ENCODE data around the gene DGKG. TPM values are rescaled to one million over a fixed set of nuclear protein-coding genes. Genes with fewer than 3 reads are reported as not detected.

Gene DGKG
- total and polyA plus RNA-seq, 10 of the 15 experiments (the other 5 are each of a cell fraction or from before 2014, with no cell fraction given): 0.39 to 6.2 (median 4.7) TPM

DNA sequence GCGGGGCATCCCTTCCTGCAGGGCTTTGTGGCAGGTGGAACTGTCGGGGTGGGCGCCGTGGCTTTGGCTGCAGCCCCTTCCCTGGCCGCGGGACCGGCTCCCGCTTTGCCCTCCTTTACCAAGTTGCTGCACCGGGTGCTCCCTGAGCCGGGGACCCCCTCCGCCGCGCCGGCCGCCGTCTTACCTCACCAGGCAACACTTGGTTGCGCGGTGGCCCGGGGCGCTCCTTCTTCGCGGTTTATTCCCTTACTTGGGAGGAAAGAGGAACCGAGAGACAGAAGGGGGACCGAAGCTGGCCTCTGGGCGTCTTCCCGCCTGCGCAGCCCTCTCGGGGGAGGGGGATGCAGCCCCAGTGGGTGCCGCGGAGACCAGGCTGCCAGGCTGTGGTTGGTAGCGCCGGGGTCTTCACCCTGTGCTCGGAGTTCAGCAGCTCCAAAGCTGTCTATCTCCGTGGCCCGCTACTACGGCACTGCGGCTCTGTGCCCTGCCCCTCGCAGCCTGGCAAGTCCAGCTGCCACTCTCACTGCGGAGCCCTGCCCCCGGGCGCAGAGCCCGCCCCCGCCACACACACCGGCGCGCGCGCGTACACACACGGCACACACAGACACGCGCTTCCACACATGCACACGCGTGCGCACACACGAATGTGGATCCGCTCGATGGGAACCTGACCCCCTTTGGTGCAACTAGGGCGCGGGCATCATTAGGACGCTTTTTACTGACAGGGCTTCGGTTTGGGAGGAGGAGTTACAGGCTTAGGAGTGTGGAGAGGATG is at the start of gene DGKG (continued):
- no peak for TF ChIP-seq BACH1 (IDR thresholded peaks at IDR 0.05; ENCODE audit: borderline replicate concordance)
- TF ChIP-seq, protein P1, sequence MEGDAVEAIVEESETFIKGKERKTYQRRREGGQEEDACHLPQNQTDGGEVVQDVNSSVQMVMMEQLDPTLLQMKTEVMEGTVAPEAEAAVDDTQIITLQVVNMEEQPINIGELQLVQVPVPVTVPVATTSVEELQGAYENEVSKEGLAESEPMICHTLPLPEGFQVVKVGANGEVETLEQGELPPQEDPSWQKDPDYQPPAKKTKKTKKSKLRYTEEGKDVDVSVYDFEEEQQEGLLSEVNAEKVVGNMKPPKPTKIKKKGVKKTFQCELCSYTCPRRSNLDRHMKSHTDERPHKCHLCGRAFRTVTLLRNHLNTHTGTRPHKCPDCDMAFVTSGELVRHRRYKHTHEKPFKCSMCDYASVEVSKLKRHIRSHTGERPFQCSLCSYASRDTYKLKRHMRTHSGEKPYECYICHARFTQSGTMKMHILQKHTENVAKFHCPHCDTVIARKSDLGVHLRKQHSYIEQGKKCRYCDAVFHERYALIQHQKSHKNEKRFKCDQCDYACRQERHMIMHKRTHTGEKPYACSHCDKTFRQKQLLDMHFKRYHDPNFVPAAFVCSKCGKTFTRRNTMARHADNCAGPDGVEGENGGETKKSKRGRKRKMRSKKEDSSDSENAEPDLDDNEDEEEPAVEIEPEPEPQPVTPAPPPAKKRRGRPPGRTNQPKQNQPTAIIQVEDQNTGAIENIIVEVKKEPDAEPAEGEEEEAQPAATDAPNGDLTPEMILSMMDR (IDR thresholded peaks at IDR 0.05 in 2 of 3, conservative IDR thresholded peaks at IDR 0.05 in 1 of 3; ENCODE audit: control insufficient read depth in 2 of 3, extremely low read depth in 1 of 3, insufficient read depth in 1 of 3, low read depth in 3 of 3, low read length in 3 of 3): no peak
- peak; percentile 84 for TF ChIP-seq IKZF1 (conservative IDR thresholded peaks at IDR 0.05)
- peak in 1 of 2 experiments; percentile 26; a peak in 1 of 4 replicates for TF ChIP-seq SRF (IDR thresholded peaks at IDR 0.05; ENCODE audit: low read depth in 2 of 2, low read length in 2 of 2)
- TF ChIP-seq POLR2AphosphoS2 (IDR thresholded peaks at IDR 0.05; ENCODE audit: low read depth, low read length): no peak
- TF ChIP-seq NFYA (IDR thresholded peaks at IDR 0.05; ENCODE audit: borderline replicate concordance, low read depth, low read length): no peak
- TF ChIP-seq IKZF2 (IDR thresholded peaks at IDR 0.05): peak; percentile 44 to 69; a peak in 3 of 4 replicates
- TF ChIP-seq PML (IDR thresholded peaks at IDR 0.05; ENCODE audit: low read length): no peak
- no peak for TF ChIP-seq POLR2A (IDR thresholded peaks at IDR 0.05; ENCODE audit: low read depth, low read length)
- no peak for TF ChIP-seq GABPA (IDR thresholded peaks at IDR 0.05; ENCODE audit: low read depth)
- no peak for TF ChIP-seq CHD4 (IDR thresholded peaks at IDR 0.05)
- no peak for TF ChIP-seq HDAC2 (IDR thresholded peaks at IDR 0.05)
- no peak for TF ChIP-seq CBFB (IDR thresholded peaks at IDR 0.05; ENCODE audit: low read depth)
- TF ChIP-seq RUNX3 (IDR thresholded peaks at IDR 0.05; ENCODE audit: low read length): peak; percentile 78
- TF ChIP-seq ZBTB33 (IDR thresholded peaks at IDR 0.05): no peak
- TF ChIP-seq, protein P2, sequence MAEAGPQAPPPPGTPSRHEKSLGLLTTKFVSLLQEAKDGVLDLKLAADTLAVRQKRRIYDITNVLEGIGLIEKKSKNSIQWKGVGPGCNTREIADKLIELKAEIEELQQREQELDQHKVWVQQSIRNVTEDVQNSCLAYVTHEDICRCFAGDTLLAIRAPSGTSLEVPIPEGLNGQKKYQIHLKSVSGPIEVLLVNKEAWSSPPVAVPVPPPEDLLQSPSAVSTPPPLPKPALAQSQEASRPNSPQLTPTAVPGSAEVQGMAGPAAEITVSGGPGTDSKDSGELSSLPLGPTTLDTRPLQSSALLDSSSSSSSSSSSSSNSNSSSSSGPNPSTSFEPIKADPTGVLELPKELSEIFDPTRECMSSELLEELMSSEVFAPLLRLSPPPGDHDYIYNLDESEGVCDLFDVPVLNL (IDR thresholded peaks at IDR 0.05; ENCODE audit: low read depth, low read length): no peak
- TF ChIP-seq SREBF2 (IDR thresholded peaks at IDR 0.05; ENCODE audit: low read length): no peak
- no peak for TF ChIP-seq FOXK2 (IDR thresholded peaks at IDR 0.05)
- no peak for TF ChIP-seq SMAD5 (IDR thresholded peaks at IDR 0.05; ENCODE audit: low read depth)
- no peak for TF ChIP-seq ZNF217 (IDR thresholded peaks at IDR 0.05)
- TF ChIP-seq BRCA1 (IDR thresholded peaks at IDR 0.05; ENCODE audit: low read depth, low read length): no peak
- TF ChIP-seq, protein P3, sequence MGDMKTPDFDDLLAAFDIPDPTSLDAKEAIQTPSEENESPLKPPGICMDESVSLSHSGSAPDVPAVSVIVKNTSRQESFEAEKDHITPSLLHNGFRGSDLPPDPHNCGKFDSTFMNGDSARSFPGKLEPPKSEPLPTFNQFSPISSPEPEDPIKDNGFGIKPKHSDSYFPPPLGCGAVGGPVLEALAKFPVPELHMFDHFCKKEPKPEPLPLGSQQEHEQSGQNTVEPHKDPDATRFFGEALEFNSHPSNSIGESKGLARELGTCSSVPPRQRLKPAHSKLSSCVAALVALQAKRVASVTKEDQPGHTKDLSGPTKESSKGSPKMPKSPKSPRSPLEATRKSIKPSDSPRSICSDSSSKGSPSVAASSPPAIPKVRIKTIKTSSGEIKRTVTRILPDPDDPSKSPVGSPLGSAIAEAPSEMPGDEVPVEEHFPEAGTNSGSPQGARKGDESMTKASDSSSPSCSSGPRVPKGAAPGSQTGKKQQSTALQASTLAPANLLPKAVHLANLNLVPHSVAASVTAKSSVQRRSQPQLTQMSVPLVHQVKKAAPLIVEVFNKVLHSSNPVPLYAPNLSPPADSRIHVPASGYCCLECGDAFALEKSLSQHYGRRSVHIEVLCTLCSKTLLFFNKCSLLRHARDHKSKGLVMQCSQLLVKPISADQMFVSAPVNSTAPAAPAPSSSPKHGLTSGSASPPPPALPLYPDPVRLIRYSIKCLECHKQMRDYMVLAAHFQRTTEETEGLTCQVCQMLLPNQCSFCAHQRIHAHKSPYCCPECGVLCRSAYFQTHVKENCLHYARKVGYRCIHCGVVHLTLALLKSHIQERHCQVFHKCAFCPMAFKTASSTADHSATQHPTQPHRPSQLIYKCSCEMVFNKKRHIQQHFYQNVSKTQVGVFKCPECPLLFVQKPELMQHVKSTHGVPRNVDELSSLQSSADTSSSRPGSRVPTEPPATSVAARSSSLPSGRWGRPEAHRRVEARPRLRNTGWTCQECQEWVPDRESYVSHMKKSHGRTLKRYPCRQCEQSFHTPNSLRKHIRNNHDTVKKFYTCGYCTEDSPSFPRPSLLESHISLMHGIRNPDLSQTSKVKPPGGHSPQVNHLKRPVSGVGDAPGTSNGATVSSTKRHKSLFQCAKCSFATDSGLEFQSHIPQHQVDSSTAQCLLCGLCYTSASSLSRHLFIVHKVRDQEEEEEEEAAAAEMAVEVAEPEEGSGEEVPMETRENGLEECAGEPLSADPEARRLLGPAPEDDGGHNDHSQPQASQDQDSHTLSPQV (IDR thresholded peaks at IDR 0.05): no peak
- TF ChIP-seq EZH2 (IDR thresholded peaks at IDR 0.05; ENCODE audit: borderline replicate concordance, control insufficient read depth, low read depth, low read length): no peak
- no peak for TF ChIP-seq RBBP5 (conservative IDR thresholded peaks at IDR 0.05)
